ENCODE measurements around the gene ENPP6.

- TF ChIP-seq CTCF (IDR thresholded peaks at IDR 0.05; ENCODE audit: low read length) (no peak), EZH2 (optimal IDR thresholded peaks at IDR 0.05; ENCODE audit: low read depth, low read length) (no peak)
Observed at GRCh38 chr4:184148738-184149637, 68.7 kb downstream of the ENPP6 start.
